Kidney epithelial cell (primary cell): ENCODE results near the gene DSC2. TPM values are rescaled to one million over a fixed set of nuclear protein-coding genes. Genes with fewer than 3 reads are reported as not detected.

ENCODE experiments used
- DNase-seq: peaks from one replicate; pipeline ENCODE4 v3.0.0-alpha.2; 2010; ENCODE audit warnings: low read depth
- H3K27me3 ChIP-seq: 2 replicates; pipeline ENCODE4 v1.6.0; 2011; ENCODE audit warnings: low read length; ENCODE audit not compliant: control insufficient read depth, insufficient read depth
- H3K36me3 ChIP-seq: 2 replicates; pipeline ENCODE4 v1.5.1; 2011; ENCODE audit warnings: low read length; ENCODE audit not compliant: control insufficient read depth, insufficient read depth
- H3K4me3 ChIP-seq: 2 replicates; pipeline ENCODE4 v1.5.1; 2011; ENCODE audit warnings: low read depth, mild to moderate bottlenecking, control low read depth, low read length
- CTCF ChIP-seq: IDR thresholded peaks from 2 replicates; pipeline ENCODE4 v1.5.1; 2011; ENCODE audit warnings: mild to moderate bottlenecking, moderate library complexity, low read length, control low read depth, inconsistent platforms; ENCODE audit not compliant: insufficient read depth, poor library complexity, severe bottlenecking
- total RNA-seq: library from RNA; depleted of rRNA; stranded (reverse); fragments of >200 nt; gene quantifications from 2 replicates; pipeline ENCODE4 v1.2.3, GENCODE V29; 2015

The DSC2 gene
- total RNA-seq, 1 donor from 2014 or later = 31.8 TPM

GRCh38 chr18:31066266-31066665, 36.0 kb downstream of the DSC2 start:
- no peak for DNase-seq
- no peaks in the 10 kb centered on the region for H3K27me3 ChIP-seq
- no peaks in the 10 kb centered on the region for H3K36me3 ChIP-seq
- no peak overlapping the region for H3K4me3 ChIP-seq
- TF ChIP-seq CTCF = no peak

GRCh38 chr18:31065036-31065773, 37.0 kb downstream of the DSC2 start:
- Histone ChIP-seq H3K4me3 (no peak overlapping the region), H3K36me3 (no peaks in the 10 kb centered on the region), H3K27me3 (no peaks in the 10 kb centered on the region)
- TF ChIP-seq CTCF = no peak
- DNase-seq = no peak

GRCh38 chr18:31064130-31064529, 38.1 kb downstream of the DSC2 start:
- no peak overlapping the region for H3K4me3 ChIP-seq
- no peaks in the 10 kb centered on the region for H3K36me3 ChIP-seq
- TF ChIP-seq CTCF = no peak
- no peak for DNase-seq
- no peaks in the 10 kb centered on the region for H3K27me3 ChIP-seq

- no peak overlapping the region for H3K4me3 ChIP-seq
- DNase-seq = no peak
- H3K27me3 ChIP-seq = no peaks in the 10 kb centered on the region
- no peaks in the 10 kb centered on the region for H3K36me3 ChIP-seq
- TF ChIP-seq CTCF = no peak
Observed at GRCh38 chr18:31061945-31062344, 40.3 kb downstream of the DSC2 start.

GRCh38 chr18:31058897-31059296, 43.3 kb downstream of the DSC2 start:
- Histone ChIP-seq H3K4me3 (no peak overlapping the region), H3K27me3 (no peaks in the 10 kb centered on the region), H3K36me3 (no peaks in the 10 kb centered on the region)
- no peak for TF ChIP-seq CTCF
- DNase-seq = no peak

GRCh38 chr18:31057917-31058316, 44.3 kb downstream of the DSC2 start:
- no peaks in the 10 kb centered on the region for H3K36me3 ChIP-seq
- DNase-seq = no peak
- H3K4me3 ChIP-seq = no peak overlapping the region
- H3K27me3 ChIP-seq = no peaks in the 10 kb centered on the region
- TF ChIP-seq CTCF = no peak
